H1 (cell line): ENCODE data around the gene DYNLT5.

Source experiments
- BCL11A ChIP-seq, 2 experiments: IDR thresholded peaks; one replicate each; pipeline ENCODE4 v1.6.1; 2011; ENCODE audit warnings: low read depth in 2 of 2, low read length in 2 of 2, mild to moderate bottlenecking in 2 of 2
- CHD2 ChIP-seq: IDR thresholded peaks from 2 replicates; pipeline ENCODE4 v1.6.1; 2012; ENCODE audit warnings: low read length, improper control_type of control experiment
- CTCF ChIP-seq, 3 experiments: IDR thresholded peaks; 1 replicate in 2 of 3; 2 replicates in 1 of 3; pipeline versions ENCODE4 v1.5.1 to v1.6.1; 2011; ENCODE audit warnings: low read length in 3 of 3, mild to moderate bottlenecking in 3 of 3, inconsistent platforms in 2 of 3, low read depth in 1 of 3, moderate library complexity in 1 of 3; ENCODE audit not compliant: insufficient read depth in 1 of 3; ENCODE audit errors: control extremely low read depth in 1 of 3
- MAX ChIP-seq: IDR thresholded peaks from 2 replicates; pipeline ENCODE4 v1.6.1; 2012; ENCODE audit warnings: inconsistent platforms
- SAP30 ChIP-seq: fragments of 300-600 bp; sonication (generic); IDR thresholded peaks from 2 replicates; pipeline ENCODE4 v1.7.1; 2012; ENCODE audit warnings: low read length, moderate library complexity, mild to moderate bottlenecking, inconsistent platforms; ENCODE audit not compliant: insufficient read depth, insufficient replicate concordance
- USF2 ChIP-seq: IDR thresholded peaks from 2 replicates; pipeline ENCODE4 v1.6.1; 2011; ENCODE audit warnings: low read length, improper control_type of control experiment

DNA sequence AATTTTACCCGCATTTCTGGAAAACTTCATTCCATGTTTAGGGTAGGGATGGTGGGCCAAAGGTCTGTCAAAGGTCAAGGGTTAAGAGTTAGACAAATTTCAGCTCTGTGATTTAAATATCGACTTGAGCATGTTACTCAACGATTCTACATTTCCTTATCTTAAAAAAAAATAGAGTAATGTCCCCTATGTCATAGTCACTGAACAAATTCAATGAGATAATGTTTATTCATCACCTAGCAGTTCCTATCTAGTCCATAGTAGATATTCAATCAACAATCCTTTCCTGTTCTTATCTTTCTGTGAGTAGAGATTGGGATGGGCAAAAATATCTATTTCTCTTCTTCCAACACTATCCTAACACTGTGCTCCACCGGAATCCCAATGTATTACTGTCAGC lies 1.1 kb upstream of the DYNLT5 start:
- TF ChIP-seq CTCF (IDR thresholded peaks at IDR 0.05; ENCODE audit: control extremely low read depth in 1 of 3, insufficient read depth in 1 of 3, low read depth in 1 of 3, low read length in 3 of 3), result no peak
- no peak for TF ChIP-seq SAP30
- no peak for TF ChIP-seq USF2
- no peak for TF ChIP-seq MAX
- TF ChIP-seq CHD2, result no peak
- TF ChIP-seq BCL11A (IDR thresholded peaks at IDR 0.05; ENCODE audit: low read depth in 2 of 2, low read length in 2 of 2), result no peak
